PC-9 (cell line): ENCODE results near the gene BMP8B.

Source experiments
- CTCF ChIP-seq: fragments of 200-600 bp; sonication (generic); conservative IDR thresholded peaks from 2 replicates; pipeline ENCODE4 v1.6.1; 2017; ENCODE audit warnings: mixed run types, antibody characterized with exemption, mild to moderate bottlenecking, moderate library complexity
- EZH2 ChIP-seq: fragments of 200-600 bp; sonication (generic); IDR thresholded peaks from 2 replicates; pipeline ENCODE4 v1.8.0; 2017; ENCODE audit warnings: antibody characterized with exemption, low read depth

DNA sequence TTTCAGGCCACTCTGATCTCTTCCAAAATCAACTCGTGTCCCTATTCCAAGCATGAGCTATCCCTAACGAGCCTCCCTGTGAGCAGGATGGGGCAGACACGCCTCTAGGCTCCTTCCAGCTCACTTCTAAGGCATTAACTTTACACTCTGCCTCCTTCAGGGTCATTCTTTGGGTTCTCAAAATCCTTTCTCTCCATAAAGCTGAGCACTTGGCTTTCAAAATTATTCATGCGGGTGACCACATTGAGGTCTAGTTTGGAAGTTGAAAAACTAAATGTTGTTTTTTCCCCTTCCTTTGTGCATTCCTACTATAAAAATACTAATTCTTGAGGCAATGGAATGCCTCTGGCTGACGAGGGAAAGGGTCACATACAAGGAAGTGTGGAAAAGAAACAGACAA, 33.5 kb upstream of the BMP8B start:
- TF ChIP-seq CTCF (no peak), EZH2 (no peak)
